Fibroblast of lung (primary cell): ENCODE data around the gene ACTR1A. TPM values are rescaled to one million over a fixed set of nuclear protein-coding genes. Genes with fewer than 3 reads are reported as not detected.

Source experiments
- DNase-seq, 2 donors: peaks; one replicate each; pipeline versions ENCODE4 v3.0.0 to v3.0.0-alpha.2; 2010; ENCODE audit warnings: low read depth in 2 of 2
- H2AFZ ChIP-seq: 2 replicates; pipeline ENCODE4 v1.5.1; 2012; ENCODE audit warnings: low read length, control low read depth, inconsistent platforms
- H3K27ac ChIP-seq: 2 replicates; pipeline ENCODE4 v1.5.1; 2011; ENCODE audit warnings: low read length, control low read depth; ENCODE audit not compliant: insufficient read depth
- H3K27me3 ChIP-seq: 2 replicates; pipeline ENCODE4 v1.5.1; 2011; ENCODE audit warnings: mild to moderate bottlenecking, low read length; ENCODE audit not compliant: control insufficient read depth, insufficient read depth
- H3K36me3 ChIP-seq: 2 replicates; pipeline ENCODE4 v1.5.1; 2011; ENCODE audit warnings: low read length; ENCODE audit not compliant: control insufficient read depth, insufficient read depth
- H3K4me1 ChIP-seq: 2 replicates; pipeline ENCODE4 v1.5.1; 2011; ENCODE audit warnings: low read length; ENCODE audit not compliant: control insufficient read depth, insufficient read depth; ENCODE audit errors: extremely low read depth
- H3K4me2 ChIP-seq: 2 replicates; pipeline ENCODE4 v1.5.1; 2011; ENCODE audit warnings: low read length, control low read depth; ENCODE audit not compliant: insufficient read depth; ENCODE audit errors: extremely low read depth
- H3K4me3 ChIP-seq, 4 experiments: fragments of 200-600 bp in 1 of 4; sonication (generic) in 1 of 4; replicated peaks in 1 of 4; 2 replicates each; pipeline ENCODE4 v1.5.1; 2011 to 2016; ENCODE audit warnings: low read length in 4 of 4, low read depth in 3 of 4, mild to moderate bottlenecking in 3 of 4, control low read depth in 2 of 4, inconsistent platforms in 1 of 4, mixed read lengths in 1 of 4; ENCODE audit not compliant: insufficient read depth in 1 of 4; ENCODE audit errors: control extremely low read depth in 1 of 4
- H3K79me2 ChIP-seq: 2 replicates; pipeline ENCODE4 v1.5.1; 2012; ENCODE audit warnings: mild to moderate bottlenecking, low read length, inconsistent platforms; ENCODE audit not compliant: control insufficient read depth, insufficient read depth
- H3K9ac ChIP-seq: 2 replicates; pipeline ENCODE4 v1.5.1; 2011; ENCODE audit warnings: mild to moderate bottlenecking, low read length, control low read depth; ENCODE audit not compliant: insufficient read depth
- H3K9me3 ChIP-seq: 2 replicates; pipeline ENCODE4 v1.5.1; 2012; ENCODE audit warnings: low read depth, low read length; ENCODE audit not compliant: control insufficient read depth, insufficient read depth
- H4K20me1 ChIP-seq: 2 replicates; pipeline ENCODE4 v1.5.1; 2011; ENCODE audit warnings: low read length; ENCODE audit not compliant: control insufficient read depth, insufficient read depth; ENCODE audit errors: extremely low read depth
- CTCF ChIP-seq, 2 donors: IDR thresholded peaks in 1 of 2; conservative IDR thresholded peaks in 1 of 2; 1 replicate in 1 of 2; 2 replicates in 1 of 2; pipeline ENCODE4 v1.5.1; 2011 to 2012; ENCODE audit warnings: low read length in 2 of 2, control low read depth in 1 of 2, inconsistent platforms in 1 of 2, low read depth in 1 of 2, mild to moderate bottlenecking in 1 of 2
- EZH2 ChIP-seq: IDR thresholded peaks from 2 replicates; pipeline ENCODE4 v1.5.1; 2012; ENCODE audit warnings: low read length, control low read depth, mild to moderate bottlenecking; ENCODE audit errors: missing control alignments
- polyA plus RNA-seq, 2 donors: library from polyadenylated mRNA; depleted of rRNA in 1 of 2; stranded (reverse) in 1 of 2; unstranded in 1 of 2; fragments of >200 nt; gene quantifications; 2 replicates each; pipeline ENCODE4 v1.2.1, GENCODE V29; 2011 to 2012; ENCODE audit warnings: missing spikeins in 1 of 2
- total RNA-seq: library from RNA; depleted of rRNA; stranded (reverse); fragments of >200 nt; gene quantifications from 2 replicates; pipeline ENCODE4 v1.2.1, GENCODE V29; 2014

The ACTR1A gene
- total and polyA plus RNA-seq, 2 donors (not counting 1 experiment from before 2014, with no cell fraction given): 125 to 128 TPM

GRCh38 chr10:102523250-102524029 is 20.9 kb upstream of the ACTR1A start:
- TF ChIP-seq CTCF (conservative IDR thresholded peaks at IDR 0.05 in 1 of 2, IDR thresholded peaks at IDR 0.05 in 1 of 2; ENCODE audit: low read depth in 1 of 2, low read length in 2 of 2): no peak
- TF ChIP-seq EZH2: no peak
- no peaks in the 10 kb centered on the region for H3K36me3 ChIP-seq
- peak overlapping the region; percentile 22 for H3K27ac ChIP-seq
- no peaks in the 10 kb centered on the region for H3K9me3 ChIP-seq
- H3K4me1 ChIP-seq: no peaks in the 10 kb centered on the region
- H3K79me2 ChIP-seq: no peaks in the 10 kb centered on the region
- peak; percentile 51 to 89 for DNase-seq
- H3K4me2 ChIP-seq: peak overlapping the region; percentile 16
- no peaks in the 10 kb centered on the region for H3K27me3 ChIP-seq
- no peak overlapping the region for H2AFZ ChIP-seq
- H3K9ac ChIP-seq: no peak overlapping the region
- no peaks in the 10 kb centered on the region for H4K20me1 ChIP-seq
- no peak overlapping the region for H3K4me3 ChIP-seq

- Histone ChIP-seq H3K4me3 (no peak overlapping the region), H3K4me1 (no peaks in the 10 kb centered on the region), H3K9ac (no peak overlapping the region), H3K27me3 (no peaks in the 10 kb centered on the region), H3K27ac (peak overlapping the region; percentile 22), H2AFZ (no peak overlapping the region), H3K9me3 (no peaks in the 10 kb centered on the region), H3K36me3 (no peaks in the 10 kb centered on the region), H4K20me1 (no peaks in the 10 kb centered on the region), H3K4me2 (no peak overlapping the region), H3K79me2 (no peaks in the 10 kb centered on the region)
- TF ChIP-seq CTCF (conservative IDR thresholded peaks at IDR 0.05 in 1 of 2, IDR thresholded peaks at IDR 0.05 in 1 of 2; ENCODE audit: low read depth in 1 of 2, low read length in 2 of 2): no peak
- no peak for DNase-seq
Measured at GRCh38 chr10:102522874-102523249, 20.4 kb upstream of the ACTR1A start.

- H3K4me3 ChIP-seq: no peak overlapping the region
- no peak overlapping the region for H3K4me2 ChIP-seq
- no peak for DNase-seq
- H3K36me3 ChIP-seq: no peaks in the 10 kb centered on the region
- no peaks in the 10 kb centered on the region for H4K20me1 ChIP-seq
- no peak overlapping the region for H3K27ac ChIP-seq
- H2AFZ ChIP-seq: no peak overlapping the region
- no peaks in the 10 kb centered on the region for H3K9me3 ChIP-seq
- H3K9ac ChIP-seq: no peak overlapping the region
- TF ChIP-seq CTCF (conservative IDR thresholded peaks at IDR 0.05 in 1 of 2, IDR thresholded peaks at IDR 0.05 in 1 of 2; ENCODE audit: low read depth in 1 of 2, low read length in 2 of 2) (no peak), EZH2 (no peak)
- peaks cover 3% of the 10 kb centered on the region for H3K4me1 ChIP-seq
- no peaks in the 10 kb centered on the region for H3K27me3 ChIP-seq
- no peaks in the 10 kb centered on the region for H3K79me2 ChIP-seq
Measured at GRCh38 chr10:102519246-102519825, 16.8 kb upstream of the ACTR1A start.
